Measurements from ENCODE around the gene FLII. TPM values are rescaled to one million over a fixed set of nuclear protein-coding genes. Genes with fewer than 3 reads are reported as not detected.

Gene FLII
- total and polyA plus RNA-seq, 3 donors from 2014 or later: 317 to 383 (median 351) TPM

GRCh38 chr17:18253947-18254821 is 4.4 kb downstream of the FLII start:
- no peak for DNase-seq
- Histone ChIP-seq H3K9me3 (no peaks in the 10 kb centered on the region), H3K4me1 (peaks cover 19% of the 10 kb centered on the region), H3K27ac (no peak overlapping the region), H3K4me3 (no peak overlapping the region), H3K27me3 (no peaks in the 10 kb centered on the region), H3K36me3 (ENCODE audit: low read depth, missing control alignments) (no peaks in the 10 kb centered on the region)
- 94 to 95% methylated on average over 7 to 27 of the region's 27 CpGs for WGBS, 2 donors
- intact Hi-C loops (cut with DNase I; ENCODE audit: low total_unique reads): no loop called here
- no peak for TF ChIP-seq POLR2A (IDR thresholded peaks at IDR 0.05)
- TF ChIP-seq CTCF (IDR thresholded peaks at IDR 0.05): no peak

GRCh38 chr17:18253187-18253884 is 5.2 kb downstream of the FLII start:
- Histone ChIP-seq H3K4me1 (peaks cover 19% of the 10 kb centered on the region), H3K27me3 (no peaks in the 10 kb centered on the region), H3K9me3 (no peaks in the 10 kb centered on the region), H3K36me3 (ENCODE audit: low read depth, missing control alignments) (no peaks in the 10 kb centered on the region), H3K27ac (no peak overlapping the region), H3K4me3 (no peak overlapping the region)
- no peak for DNase-seq
- no peak for TF ChIP-seq CTCF (IDR thresholded peaks at IDR 0.05)
- no peak for TF ChIP-seq POLR2A (IDR thresholded peaks at IDR 0.05)
- intact Hi-C loops (cut with DNase I; ENCODE audit: low total_unique reads): no loop called here
- 85 to 87% methylated on average over 6 to 16 of the region's 16 CpGs for WGBS, 2 donors

- Histone ChIP-seq H3K36me3 (ENCODE audit: low read depth, missing control alignments) (no peaks in the 10 kb centered on the region), H3K27me3 (no peaks in the 10 kb centered on the region), H3K9me3 (no peaks in the 10 kb centered on the region), H3K27ac (no peak overlapping the region), H3K4me1 (peaks cover 25% of the 10 kb centered on the region), H3K4me3 (no peak overlapping the region)
- intact Hi-C loops (cut with DNase I; ENCODE audit: low total_unique reads): no loop called here
- TF ChIP-seq POLR2A (IDR thresholded peaks at IDR 0.05): no peak
- no peak for TF ChIP-seq CTCF (IDR thresholded peaks at IDR 0.05)
- WGBS, 2 donors: 87 to 96% methylated on average over 4 to 5 of the region's 5 CpGs
- no peak for DNase-seq
These were observed 6.4 kb downstream of the FLII start for GRCh38 chr17:18252160-18252559.

GRCh38 chr17:18251204-18251603 is 7.3 kb downstream of the FLII start:
- Histone ChIP-seq H3K4me1 (peaks cover 24% of the 10 kb centered on the region), H3K4me3 (no peak overlapping the region), H3K27ac (no peak overlapping the region), H3K36me3 (ENCODE audit: low read depth, missing control alignments) (no peaks in the 10 kb centered on the region), H3K9me3 (no peaks in the 10 kb centered on the region), H3K27me3 (no peaks in the 10 kb centered on the region)
- no peak for TF ChIP-seq CTCF (IDR thresholded peaks at IDR 0.05)
- TF ChIP-seq POLR2A (IDR thresholded peaks at IDR 0.05): no peak
- intact Hi-C loops (cut with DNase I; ENCODE audit: low total_unique reads): no loop called here
- WGBS, 2 donors: 57 to 73% methylated on average over 1 to 15 of the region's 15 CpGs
- DNase-seq: no peak
